ENCODE data around the gene SSBP2. TPM values are rescaled to one million over a fixed set of nuclear protein-coding genes. Genes with fewer than 3 reads are reported as not detected.

Gene SSBP2
- total RNA-seq, 2 experiments from 2014 or later: 13.0 to 14.2 TPM

DNA sequence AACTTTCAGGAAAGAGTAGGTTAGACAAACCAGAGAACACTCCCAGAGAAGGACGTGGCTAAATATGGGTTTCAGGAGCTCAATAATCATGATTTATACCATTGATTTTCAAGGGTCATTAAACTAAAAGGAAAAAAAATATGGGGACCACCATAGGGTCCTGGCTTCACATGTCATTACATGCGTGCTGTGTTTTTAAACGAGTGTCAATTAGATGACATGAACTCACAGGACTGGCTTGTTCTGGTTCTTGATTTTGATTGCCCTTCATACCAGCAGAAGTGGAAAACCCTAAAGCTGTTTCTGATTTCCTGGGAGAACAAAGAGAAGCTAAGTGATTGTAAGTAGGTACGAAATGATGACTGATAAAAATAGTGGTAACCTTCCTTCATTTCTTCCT is 362.7 kb downstream of the SSBP2 start:
- CTCF ChIA-PET: no interaction called here
- no peaks in the 10 kb centered on the region for H3K9me3 Mint-ChIP-seq
- intact Hi-C loops (cut with micrococcal nuclease): no loop called here

GRCh38 chr5:81383867-81384266 is 367.0 kb downstream of the SSBP2 start:
- no peaks in the 10 kb centered on the region for H3K4me1 Mint-ChIP-seq (ENCODE audit: low read depth)
- POLR2A ChIA-PET: no interaction called here
- DNase-seq: no peak
- no peak overlapping the region for H3K27ac Mint-ChIP-seq
- no peaks in the 10 kb centered on the region for H3K36me3 Mint-ChIP-seq
- CTCF ChIA-PET: no interaction called here
- peaks cover 7% of the 10 kb centered on the region for H3K27me3 Mint-ChIP-seq
- intact Hi-C loops (cut with micrococcal nuclease): no loop called here
- H3K9me3 Mint-ChIP-seq: no peaks in the 10 kb centered on the region
- H3K4me3 Mint-ChIP-seq: no peak overlapping the region

More for the DNA sequence above, 362.7 kb downstream of the SSBP2 start:
- peaks cover 29% of the 10 kb centered on the region for H3K27me3 Mint-ChIP-seq
- DNase-seq: no peak
- H3K36me3 Mint-ChIP-seq: no peaks in the 10 kb centered on the region
- H3K4me3 Mint-ChIP-seq: no peak overlapping the region
- no peaks in the 10 kb centered on the region for H3K4me1 Mint-ChIP-seq (ENCODE audit: low read depth)
- no peak overlapping the region for H3K27ac Mint-ChIP-seq
- POLR2A ChIA-PET: interaction anchor here (0.6 kb wide), 1 partner anchor 19 kb away, joined by 3 read pairs; no protein-coding TSS in a partner anchor

DNA sequence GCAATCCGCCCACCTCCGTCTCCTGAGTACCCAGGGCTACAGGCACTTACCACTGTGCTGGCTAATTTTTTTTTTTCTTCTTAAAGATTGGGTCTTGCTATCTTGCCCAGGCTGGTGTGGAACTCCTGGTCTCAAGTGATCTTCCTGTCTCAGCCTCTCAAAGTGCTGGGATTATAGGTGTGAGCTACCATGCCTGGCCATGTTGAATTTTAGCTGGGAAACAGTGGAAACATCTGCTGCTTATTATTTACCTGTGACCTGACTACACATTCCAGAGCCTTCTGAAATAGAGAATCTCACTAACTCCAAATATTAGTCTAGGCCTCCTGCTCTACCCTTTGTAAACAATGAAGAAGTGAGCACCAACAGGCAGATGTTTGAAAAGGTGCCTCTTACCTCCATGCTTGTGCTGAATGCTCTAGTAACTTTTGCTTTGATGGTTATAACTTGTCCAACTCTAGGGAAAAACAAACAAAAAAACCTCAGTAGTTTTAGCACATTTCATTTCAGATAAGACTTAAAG is 379.5 kb downstream of the SSBP2 start:
- Mint-ChIP-seq H3K9me3 (no peaks in the 10 kb centered on the region), H3K4me1 (ENCODE audit: low read depth) (no peaks in the 10 kb centered on the region), H3K27ac (no peak overlapping the region), H3K36me3 (no peaks in the 10 kb centered on the region), H3K4me3 (no peak overlapping the region), H3K27me3 (no peaks in the 10 kb centered on the region)
- intact Hi-C loops (cut with micrococcal nuclease): no loop called here
- ChIA-PET POLR2A (no interaction called here), CTCF (no interaction called here)
- no peak for DNase-seq

- intact Hi-C loops (cut with micrococcal nuclease): no loop called here
- Mint-ChIP-seq H3K36me3 (no peaks in the 10 kb centered on the region), H3K27me3 (no peaks in the 10 kb centered on the region), H3K9me3 (no peaks in the 10 kb centered on the region), H3K4me3 (no peak overlapping the region), H3K4me1 (ENCODE audit: low read depth) (no peaks in the 10 kb centered on the region), H3K27ac (no peak overlapping the region)
- CTCF ChIA-PET: no interaction called here
- DNase-seq: no peak
- POLR2A ChIA-PET: no interaction called here
Measured at GRCh38 chr5:81370912-81371311, 380.0 kb downstream of the SSBP2 start.

DNA sequence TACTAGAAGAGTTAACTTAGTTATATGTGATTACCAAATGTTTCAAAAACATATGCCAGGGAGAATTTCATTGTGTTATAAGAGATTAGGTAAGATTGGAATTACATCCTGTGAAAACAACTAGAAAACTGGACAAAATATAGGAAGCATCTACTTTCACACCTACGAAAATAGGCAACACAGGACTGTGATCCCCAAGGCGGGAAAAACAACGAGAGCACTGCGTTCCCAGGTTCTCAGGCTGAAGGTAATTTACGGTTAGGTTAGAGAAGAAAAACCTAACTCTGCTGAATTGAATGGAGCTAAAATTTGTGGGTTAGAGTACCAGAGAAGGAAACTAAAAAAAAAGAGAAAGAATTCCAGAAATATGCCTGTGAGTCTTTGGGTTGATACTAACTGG is 385.4 kb downstream of the SSBP2 start:
- Mint-ChIP-seq H3K27ac (no peak overlapping the region), H3K36me3 (no peaks in the 10 kb centered on the region), H3K9me3 (no peaks in the 10 kb centered on the region), H3K4me1 (ENCODE audit: low read depth) (no peaks in the 10 kb centered on the region), H3K27me3 (no peaks in the 10 kb centered on the region), H3K4me3 (no peak overlapping the region)
- no peak for DNase-seq
- ChIA-PET POLR2A (no interaction called here), CTCF (no interaction called here)
- intact Hi-C loops (cut with micrococcal nuclease): no loop called here

- no peaks in the 10 kb centered on the region for H3K4me1 Mint-ChIP-seq (ENCODE audit: low read depth)
- no peaks in the 10 kb centered on the region for H3K36me3 Mint-ChIP-seq
- intact Hi-C loops (cut with micrococcal nuclease): no loop called here
- ChIA-PET POLR2A (no interaction called here), CTCF (no interaction called here)
- DNase-seq: no peak
- H3K9me3 Mint-ChIP-seq: no peaks in the 10 kb centered on the region
- no peaks in the 10 kb centered on the region for H3K27me3 Mint-ChIP-seq
- no peak overlapping the region for H3K4me3 Mint-ChIP-seq
- H3K27ac Mint-ChIP-seq: no peak overlapping the region
Measured at GRCh38 chr5:81363093-81363871, 387.6 kb downstream of the SSBP2 start.

Other genes with a start within 250 kb of the SSBP2 start
- gene ATG10, start 220.9 kb upstream of the SSBP2 start, total RNA-seq: 1 to 10 TPM; 8.5 to 9.7 TPM